GM19351 (cell line): ENCODE results near the gene ARPP21.
"Not testable (repeated sequence)": the region's sequence is repeated elsewhere in the genome, so short reads cannot be mapped to it uniquely, and the experiment has no call there.

ENCODE experiments used
- ATAC-seq: cut with Tn5 transposase; IDR thresholded peaks from one replicate; pipeline ENCODE4 v1.9.1; 2021; ENCODE audit warnings: mild to moderate bottlenecking, moderate library complexity; ENCODE audit not compliant: unreplicated experiment

Gene ARPP21

GRCh38 chr3:35777065-35777464 lies 137.7 kb downstream of the ARPP21 start:
- no peak for ATAC-seq

DNA sequence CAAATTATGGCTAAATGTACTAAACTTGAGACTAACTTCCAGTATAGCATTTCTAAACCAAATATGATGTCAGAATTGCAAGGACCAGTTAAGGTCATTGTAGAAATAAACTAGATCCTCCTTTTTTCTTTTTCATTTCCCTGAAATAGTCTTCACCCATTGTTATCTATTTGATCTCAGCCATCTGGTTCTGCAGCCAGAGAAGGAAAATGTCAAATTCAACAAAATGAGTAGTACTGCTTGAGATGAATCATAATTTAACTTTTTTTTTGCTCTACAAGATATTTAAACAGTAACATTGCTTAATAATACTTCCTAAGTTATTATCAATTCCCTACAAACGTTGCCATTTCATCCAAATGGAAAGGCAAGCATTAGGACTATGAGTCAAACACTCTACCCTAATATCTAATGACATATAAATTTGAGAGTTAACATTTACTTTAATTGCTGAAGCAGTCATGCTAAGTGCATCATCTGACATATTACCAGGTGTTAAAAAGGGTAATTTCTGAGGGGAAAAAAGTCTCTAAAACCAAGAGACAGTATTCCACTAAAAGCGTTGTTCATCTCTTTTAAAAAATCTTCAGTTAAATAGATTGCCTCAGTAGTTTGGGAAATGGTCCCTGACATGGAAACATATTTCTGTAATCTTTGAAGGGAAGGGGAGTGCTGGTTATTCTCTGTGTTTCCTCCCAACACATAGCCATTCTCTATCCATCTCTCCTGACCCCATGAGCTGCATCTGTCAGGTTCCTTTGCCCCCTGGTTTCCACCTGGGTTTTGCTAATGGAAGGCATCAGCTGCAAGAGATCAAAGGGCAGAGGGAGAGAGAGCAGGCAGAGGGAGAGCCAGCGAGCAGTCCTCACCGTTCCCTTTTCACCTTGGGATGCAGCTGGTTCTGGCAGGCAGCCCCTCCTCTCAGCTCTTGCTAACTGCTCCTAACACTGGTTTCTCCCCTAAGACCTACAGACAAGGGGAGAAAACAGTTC lies 138.5 kb downstream of the ARPP21 start:
- no peak for ATAC-seq

- ATAC-seq = no peak
These were observed 140.3 kb downstream of the ARPP21 start for GRCh38 chr3:35779611-35780010.

DNA sequence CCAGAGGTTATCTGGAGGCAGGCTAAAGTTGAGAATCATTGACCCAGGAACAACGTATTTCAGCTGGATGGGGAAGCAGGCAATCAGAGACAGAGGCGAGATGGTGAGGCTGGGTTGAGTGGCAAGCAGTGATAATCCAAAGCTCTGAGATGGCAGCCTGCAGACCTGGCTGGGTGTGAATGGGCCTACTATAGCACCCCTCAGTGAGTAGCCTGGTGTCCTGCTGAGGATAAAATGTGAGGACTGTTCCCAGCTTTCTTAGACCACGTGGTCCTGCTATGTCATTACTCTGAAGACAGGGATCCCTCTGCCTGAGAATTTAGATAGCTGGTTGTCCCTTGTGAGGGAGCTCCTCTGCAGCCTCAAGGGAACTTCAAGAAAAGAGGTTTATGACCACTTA lies 141.5 kb downstream of the ARPP21 start:
- ATAC-seq = no peak

DNA sequence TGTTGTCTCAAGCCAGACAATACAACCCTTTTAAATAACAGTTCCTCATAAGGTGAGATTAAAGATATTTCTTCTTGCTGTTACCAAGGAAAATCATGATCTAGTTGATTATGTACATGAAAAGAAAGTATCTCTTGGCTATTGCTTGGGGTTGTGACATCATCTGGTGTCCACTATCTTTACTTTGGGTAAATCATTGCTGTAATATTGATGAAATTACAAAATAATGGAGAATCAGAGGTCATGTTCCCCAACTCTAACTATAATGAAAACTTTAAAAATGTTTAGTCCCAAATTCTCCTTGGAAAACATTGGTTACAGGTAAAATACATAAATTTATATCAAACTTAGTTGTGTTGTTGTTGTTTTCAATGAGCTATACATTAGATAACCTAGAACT lies 142.2 kb downstream of the ARPP21 start:
- no peak for ATAC-seq

GRCh38 chr3:35782355-35782754 lies 143.0 kb downstream of the ARPP21 start:
- no peak for ATAC-seq

DNA sequence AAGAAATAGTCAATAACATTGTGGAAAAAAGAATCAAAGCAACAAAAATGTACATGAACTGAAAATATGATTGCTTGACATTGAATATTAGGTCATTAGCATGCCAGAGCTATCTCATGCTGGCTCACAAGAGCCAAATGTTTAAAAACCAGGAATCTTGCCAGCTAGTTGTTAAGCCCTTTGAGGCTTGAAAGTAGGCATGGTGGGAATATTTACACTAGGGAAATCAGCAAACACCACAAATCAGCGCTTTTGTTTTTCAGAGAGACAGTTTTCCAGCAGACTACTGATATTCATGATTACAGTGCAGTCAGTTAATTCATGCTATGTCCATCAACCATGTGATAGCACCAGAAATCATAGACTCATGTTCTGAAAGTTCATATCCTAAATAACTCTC lies 144.8 kb downstream of the ARPP21 start:
- no peak for ATAC-seq

GRCh38 chr3:35785234-35785888 lies 146.0 kb downstream of the ARPP21 start:
- peak; percentile 76 for ATAC-seq

DNA sequence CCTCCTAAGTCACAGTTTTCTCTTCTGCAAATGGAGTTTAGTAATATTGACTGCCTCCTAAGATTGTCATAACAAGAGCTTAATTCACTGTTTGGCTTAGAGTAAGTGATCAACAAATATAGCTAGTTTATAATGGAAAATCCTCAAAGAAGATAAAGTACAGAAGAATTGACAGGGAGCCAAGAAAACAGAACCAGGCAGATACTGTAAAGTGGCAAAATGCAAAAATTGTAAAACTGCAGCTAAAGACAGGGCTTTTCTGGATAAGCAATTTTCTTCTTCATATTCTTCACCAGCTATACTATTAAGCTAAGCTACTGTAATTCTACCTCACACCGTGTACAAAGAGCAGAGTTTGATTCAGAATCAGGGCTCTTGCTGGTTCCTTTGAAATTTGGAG lies 148.6 kb downstream of the ARPP21 start:
- no peak for ATAC-seq

GRCh38 chr3:35789042-35789831 lies 149.9 kb downstream of the ARPP21 start:
- no peak for ATAC-seq

DNA sequence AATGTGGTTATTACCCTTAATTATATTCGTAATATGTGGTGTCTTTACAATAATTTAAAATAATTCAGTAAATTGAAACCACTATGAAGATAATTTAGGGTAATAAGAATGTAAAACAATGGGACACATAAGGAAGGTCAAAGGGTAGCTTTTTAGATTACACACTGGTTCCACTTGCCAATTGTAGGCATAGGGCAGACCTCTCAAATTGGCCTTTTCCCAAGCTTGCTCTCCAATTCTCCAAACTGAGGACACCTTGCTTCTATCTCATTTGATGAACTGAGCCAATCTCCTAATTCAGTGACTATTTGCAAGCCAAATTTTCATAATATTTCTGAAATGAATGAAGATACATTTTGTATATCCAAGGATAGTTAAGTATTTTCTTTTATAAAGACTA lies 151.4 kb downstream of the ARPP21 start:
- no peak for ATAC-seq

GRCh38 chr3:35793667-35794066 lies 154.3 kb downstream of the ARPP21 start:
- ATAC-seq = no peak

DNA sequence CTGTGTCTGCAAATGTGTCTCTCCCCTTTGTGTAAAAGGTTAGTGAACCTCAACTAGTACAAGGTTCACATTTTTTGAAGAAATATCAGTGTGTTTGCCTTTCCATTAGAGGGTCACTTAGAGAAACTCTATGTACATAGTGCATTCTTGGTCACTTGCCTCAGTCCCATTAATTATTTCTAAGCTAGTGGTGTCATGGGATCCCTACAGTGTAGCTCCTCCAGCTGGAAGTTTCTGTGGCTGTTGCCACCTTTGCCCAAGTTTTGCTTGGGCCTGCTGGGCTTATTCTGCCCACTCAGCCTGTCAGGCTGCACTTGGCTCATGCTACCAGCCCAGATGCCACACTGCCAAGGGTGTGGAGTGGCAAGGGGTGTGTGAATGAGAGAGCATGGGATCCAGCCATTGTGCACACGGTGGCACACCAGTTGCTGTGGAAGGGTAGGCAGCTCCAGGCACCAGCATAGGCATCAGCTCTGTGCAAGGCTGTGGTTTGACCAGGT lies 161.7 kb downstream of the ARPP21 start:
- ATAC-seq = no peak

- ATAC-seq = no peak
These were observed 175.2 kb downstream of the ARPP21 start for GRCh38 chr3:35814531-35814930.

DNA sequence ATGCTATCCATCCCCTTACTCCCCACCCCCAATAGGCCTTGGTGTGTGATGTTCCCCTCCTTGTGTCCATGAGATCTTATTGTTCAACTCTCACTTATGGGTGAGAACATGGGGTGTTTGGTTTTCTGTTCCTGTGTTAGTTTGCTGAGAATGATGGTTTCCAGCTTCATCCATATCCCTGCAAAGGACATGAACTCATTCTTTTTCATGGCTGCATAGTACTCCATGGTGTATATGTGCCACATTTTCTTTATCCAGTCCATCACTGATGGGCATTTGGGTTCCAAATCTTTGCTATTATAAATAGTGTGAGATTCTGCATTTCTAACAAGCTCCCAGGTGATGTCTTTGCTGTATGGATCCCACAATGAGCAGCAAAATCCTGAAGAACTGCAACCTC lies 176.5 kb downstream of the ARPP21 start:
- ATAC-seq = not testable (repeated sequence)

DNA sequence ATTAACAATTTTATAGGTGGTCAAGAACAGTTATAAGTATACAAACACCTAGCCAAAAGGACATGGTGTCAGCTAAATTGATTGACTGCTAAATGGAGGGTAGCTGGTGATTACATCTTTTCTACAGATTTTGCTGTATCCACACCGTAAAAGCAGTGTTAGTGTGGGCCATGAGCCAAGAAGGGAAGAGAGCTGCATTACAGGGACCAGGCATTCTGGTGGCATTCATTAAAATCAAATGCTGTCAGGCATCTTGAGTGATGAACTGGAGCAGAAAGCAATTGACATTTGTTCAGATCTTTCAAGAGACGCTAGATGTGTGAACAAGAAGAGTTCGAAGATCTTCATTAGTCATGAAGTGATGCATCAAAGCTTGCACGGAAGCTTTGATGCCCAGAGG lies 177.9 kb downstream of the ARPP21 start:
- no peak for ATAC-seq

GRCh38 chr3:35832140-35832571 lies 192.8 kb downstream of the ARPP21 start:
- no peak for ATAC-seq
